ENCODE data around the gene RBM33. TPM values are rescaled to one million over a fixed set of nuclear protein-coding genes. Genes with fewer than 3 reads are reported as not detected.

The RBM33 gene
- total and polyA plus RNA-seq, 10 of the 15 experiments (the other 5 are each of a cell fraction or from before 2014, with no cell fraction given) = 4.7 to 67.2 (median 24.3) TPM

- POLR2A ChIA-PET = interaction anchor here (0.5 kb wide), 1 partner anchor 144 kb away, joined by 3 read pairs; no protein-coding TSS in a partner anchor
- Histone ChIP-seq H3K9me3 (replicated peaks; ENCODE audit: control insufficient read depth, insufficient read depth, low read length) (no peaks in the 10 kb centered on the region), H2AFZ (ENCODE audit: control insufficient read depth, low read depth, low read length) (no peak overlapping the region), H3K9ac (ENCODE audit: control insufficient read depth, insufficient read depth, low read length) (no peak overlapping the region), H3K4me3 (no peak overlapping the region), H3K79me2 (ENCODE audit: control insufficient read depth, insufficient read depth, low read length) (peaks cover 38% of the 10 kb centered on the region), H3K27ac (ENCODE audit: control insufficient read depth, insufficient read depth) (peak overlapping the region; percentile 89; the same call in 1 of the 2 replicates), H3K36me3 (ENCODE audit: control insufficient read depth in 2 of 2, insufficient read depth in 2 of 2, low read length in 1 of 2) (peaks cover 12 to 23% of the 10 kb centered on the region in 2 experiments), H4K20me1 (ENCODE audit: control insufficient read depth, insufficient read depth) (no peaks in the 10 kb centered on the region), H3K4me1 (ENCODE audit: control insufficient read depth, insufficient read depth, low read length) (peaks cover 50% of the 10 kb centered on the region), H3K4me2 (ENCODE audit: control insufficient read depth, insufficient read depth) (no peak overlapping the region), H3K27me3 (replicated peaks in 1 of 2; ENCODE audit: control insufficient read depth in 2 of 2, insufficient read depth in 2 of 2, low read length in 1 of 2) (no peaks in the 10 kb centered on the region)
- RAD21 ChIA-PET (ENCODE audit: unreplicated experiment) = interaction anchor here (1.5 kb wide), 1 partner anchor 144 kb away, joined by 6 read pairs; no protein-coding TSS in a partner anchor
- SMC1A ChIA-PET (ENCODE audit: uncharacterized antibody, unreplicated experiment) = interaction anchor here (1.5 kb wide), 1 partner anchor 16 kb away, joined by 4 read pairs; no protein-coding TSS in a partner anchor
- FAIRE-seq (no peak), DNase-seq (ENCODE audit: low read depth, low spot score) (no peak), ATAC-seq (no peak)
- in situ Hi-C loops (cut with MboI) = no loop called here
- CTCF ChIA-PET = interaction anchor here (1.9 to 14.1 kb wide), 2 partner anchors 25 to 145 kb away, joined by 4 to 192 read pairs; no protein-coding TSS in a partner anchor
- intact Hi-C loops (cut with micrococcal nuclease; ENCODE audit: unreplicated experiment) = no loop called here
- 97% methylated on average over 4 of the region's 4 CpGs for WGBS (ENCODE audit: insufficient coverage, insufficient replicate concordance, low lambda C conversion rate, missing lambda C conversion rate)
- no peak for TF ChIP-seq ZNF274 (IDR thresholded peaks at IDR 0.05; ENCODE audit: insufficient read depth, insufficient read length)
- TF ChIP-seq, protein P1, sequence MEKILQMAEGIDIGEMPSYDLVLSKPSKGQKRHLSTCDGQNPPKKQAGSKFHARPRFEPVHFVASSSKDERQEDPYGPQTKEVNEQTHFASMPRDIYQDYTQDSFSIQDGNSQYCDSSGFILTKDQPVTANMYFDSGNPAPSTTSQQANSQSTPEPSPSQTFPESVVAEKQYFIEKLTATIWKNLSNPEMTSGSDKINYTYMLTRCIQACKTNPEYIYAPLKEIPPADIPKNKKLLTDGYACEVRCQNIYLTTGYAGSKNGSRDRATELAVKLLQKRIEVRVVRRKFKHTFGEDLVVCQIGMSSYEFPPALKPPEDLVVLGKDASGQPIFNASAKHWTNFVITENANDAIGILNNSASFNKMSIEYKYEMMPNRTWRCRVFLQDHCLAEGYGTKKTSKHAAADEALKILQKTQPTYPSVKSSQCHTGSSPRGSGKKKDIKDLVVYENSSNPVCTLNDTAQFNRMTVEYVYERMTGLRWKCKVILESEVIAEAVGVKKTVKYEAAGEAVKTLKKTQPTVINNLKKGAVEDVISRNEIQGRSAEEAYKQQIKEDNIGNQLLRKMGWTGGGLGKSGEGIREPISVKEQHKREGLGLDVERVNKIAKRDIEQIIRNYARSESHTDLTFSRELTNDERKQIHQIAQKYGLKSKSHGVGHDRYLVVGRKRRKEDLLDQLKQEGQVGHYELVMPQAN (conservative IDR thresholded peaks at IDR 0.05) = no peak
- TF ChIP-seq MEF2B (IDR thresholded peaks at IDR 0.05; ENCODE audit: partially characterized antibody, poor library complexity, severe bottlenecking) = no peak
- TF ChIP-seq NFXL1 (IDR thresholded peaks at IDR 0.05; ENCODE audit: borderline replicate concordance) = no peak
- no TSS peak for BruUV-seq (replicated peaks)
These were observed 98.7 kb downstream of the RBM33 start for GRCh38 chr7:155743177-155743576.
